Umbilical cord (tissue), 2 donors: Measurements from ENCODE around the gene EBI3. TPM values are rescaled to one million over a fixed set of nuclear protein-coding genes. Genes with fewer than 3 reads are reported as not detected.
"Not testable (repeated sequence)": the region's sequence is repeated elsewhere in the genome, so short reads cannot be mapped to it uniquely, and the experiment has no call there.

Experiments
- DNase-seq: peaks from one replicate; pipeline ENCODE4 v3.0.0-alpha.2; 2015; ENCODE audit warnings: low spot score
- total RNA-seq: library from RNA; depleted of rRNA; stranded (reverse); fragments of >200 nt; gene quantifications from one replicate; pipeline ENCODE4 v1.2.3, GENCODE V29; 2014; ENCODE audit warnings: low replicate concordance; ENCODE audit not compliant: insufficient read depth

Gene EBI3
- total RNA-seq, 1 donor from 2014 or later = not detected

GRCh38 chr19:4234142-4234861 is 5.0 kb downstream of the EBI3 start:
- DNase-seq = no peak

- DNase-seq = no peak
These were observed 5.5 kb downstream of the EBI3 start for GRCh38 chr19:4234862-4235201.

GRCh38 chr19:4237510-4237909 is 8.2 kb downstream of the EBI3 start:
- DNase-seq = not testable (repeated sequence)

DNA sequence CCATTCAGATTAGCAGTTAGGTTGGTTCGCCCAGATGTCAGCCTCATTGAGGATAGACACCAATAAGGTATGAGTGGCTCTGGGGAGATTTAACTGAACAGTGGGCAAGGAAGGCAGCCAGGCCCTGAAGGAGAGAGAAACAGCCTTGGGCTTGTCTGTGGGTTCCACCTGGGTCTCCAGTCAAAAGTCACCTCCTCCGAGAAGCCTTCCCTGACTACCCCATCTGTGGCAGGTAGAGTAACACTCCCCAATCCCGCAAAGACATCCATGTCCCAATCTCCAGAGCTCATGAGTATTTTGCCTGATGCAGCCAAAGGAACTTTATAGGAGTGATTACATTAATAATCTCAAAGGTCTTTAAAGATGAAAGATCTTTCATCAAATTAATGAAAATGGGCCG is 9.5 kb downstream of the EBI3 start:
- no peak for DNase-seq

DNA sequence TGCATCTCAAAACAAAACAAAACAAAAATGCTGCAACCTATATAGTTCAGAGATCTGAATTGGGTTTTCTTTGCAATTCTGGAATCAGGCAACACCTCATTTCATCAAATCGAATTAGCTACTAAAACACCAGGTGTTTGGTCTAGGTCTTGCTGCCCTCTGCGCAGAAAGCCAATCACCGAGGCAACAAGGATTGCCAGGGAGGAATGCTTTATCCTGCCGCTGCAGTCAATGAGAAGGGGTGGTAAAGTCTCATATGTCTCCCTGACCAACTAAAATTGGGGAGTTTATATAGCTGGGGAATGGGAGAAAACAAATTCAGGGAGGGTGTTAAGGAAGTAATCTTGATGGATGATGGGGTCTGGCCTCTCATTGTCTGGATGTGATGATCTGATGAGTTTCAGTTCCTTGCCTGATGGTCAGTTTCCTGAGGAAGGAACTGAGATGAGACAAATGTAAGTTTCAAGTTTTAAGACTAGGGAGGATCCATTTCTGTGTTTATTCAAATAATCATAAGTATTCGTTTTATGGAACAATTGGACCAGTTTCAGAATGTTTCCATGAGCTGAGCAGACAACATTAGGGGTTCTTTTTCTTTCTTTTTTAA is 12.6 kb downstream of the EBI3 start:
- no peak for DNase-seq

- not testable (repeated sequence) for DNase-seq
These were observed 16.6 kb downstream of the EBI3 start for GRCh38 chr19:4245938-4246337.

DNA sequence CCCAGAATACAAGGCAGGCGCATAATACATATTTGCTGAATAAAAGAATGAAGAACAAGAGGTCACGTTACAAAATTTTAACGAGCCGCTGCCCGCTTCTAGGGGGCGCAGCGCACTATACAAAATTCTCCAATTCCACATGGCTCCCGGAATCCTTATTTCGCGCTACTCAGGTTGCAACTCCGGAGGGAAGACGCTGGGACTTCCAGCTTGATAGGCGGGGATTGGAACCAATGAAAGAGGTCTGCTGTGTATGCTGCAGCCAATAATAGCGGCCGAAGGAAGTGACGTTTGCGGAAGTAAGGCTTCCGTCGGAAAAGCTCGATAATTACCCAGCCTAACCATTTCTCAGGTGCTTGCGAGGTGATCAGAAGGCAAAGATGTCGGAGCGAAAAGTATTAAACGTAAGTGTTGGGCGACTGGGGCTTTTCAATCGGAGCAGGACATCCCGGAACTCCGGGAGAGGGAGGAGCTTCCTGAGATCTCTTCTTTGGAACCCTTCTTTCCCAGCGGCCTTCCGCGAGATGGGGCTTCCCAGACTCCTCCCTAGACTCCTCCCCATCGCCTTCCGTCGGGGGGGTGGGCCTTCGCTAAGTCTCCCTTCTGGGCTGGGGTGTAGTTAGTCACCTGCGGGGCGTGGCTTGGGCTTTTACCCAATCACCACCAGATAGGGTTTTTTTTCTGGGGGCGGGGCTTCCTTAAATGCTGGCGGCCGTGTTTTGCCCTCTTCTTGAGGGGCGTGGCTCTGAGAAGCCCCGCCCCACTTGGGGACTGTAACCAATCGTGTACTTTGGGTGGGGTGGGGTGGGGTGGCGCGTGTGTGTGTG is 17.7 kb downstream of the EBI3 start, which contains the start of gene YJU2:
Gene YJU2 (plus strand): TSS at position 314 of the 827 bp plus-strand sequence. CDS start 67 bp downstream, at position 381.
- DNase-seq = peak; percentile 100

DNA sequence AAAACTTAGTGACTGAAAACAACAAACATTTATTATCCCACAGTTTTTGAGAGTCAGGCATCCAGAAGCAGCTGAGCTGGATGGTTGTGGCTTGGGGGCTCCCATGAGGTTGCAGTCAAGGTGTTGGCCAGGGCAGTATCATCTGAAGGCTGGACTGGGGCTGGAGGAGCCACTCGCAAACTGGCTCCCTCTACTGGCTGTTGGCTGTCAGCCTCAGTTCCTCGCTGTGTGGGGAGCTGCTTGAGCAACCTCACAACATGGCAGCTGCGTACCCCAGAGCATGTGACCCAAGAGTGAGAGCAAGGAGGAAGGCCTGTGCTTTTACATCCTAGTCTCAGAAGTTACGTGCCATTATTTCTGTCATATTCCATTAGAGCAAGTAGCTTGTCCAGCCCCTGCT is 27.2 kb downstream of the EBI3 start:
- no peak for DNase-seq

- DNase-seq = no peak
These were observed 27.7 kb downstream of the EBI3 start for GRCh38 chr19:4257025-4257424.

- DNase-seq = no peak
These were observed 28.9 kb downstream of the EBI3 start for GRCh38 chr19:4258181-4258580.

DNA sequence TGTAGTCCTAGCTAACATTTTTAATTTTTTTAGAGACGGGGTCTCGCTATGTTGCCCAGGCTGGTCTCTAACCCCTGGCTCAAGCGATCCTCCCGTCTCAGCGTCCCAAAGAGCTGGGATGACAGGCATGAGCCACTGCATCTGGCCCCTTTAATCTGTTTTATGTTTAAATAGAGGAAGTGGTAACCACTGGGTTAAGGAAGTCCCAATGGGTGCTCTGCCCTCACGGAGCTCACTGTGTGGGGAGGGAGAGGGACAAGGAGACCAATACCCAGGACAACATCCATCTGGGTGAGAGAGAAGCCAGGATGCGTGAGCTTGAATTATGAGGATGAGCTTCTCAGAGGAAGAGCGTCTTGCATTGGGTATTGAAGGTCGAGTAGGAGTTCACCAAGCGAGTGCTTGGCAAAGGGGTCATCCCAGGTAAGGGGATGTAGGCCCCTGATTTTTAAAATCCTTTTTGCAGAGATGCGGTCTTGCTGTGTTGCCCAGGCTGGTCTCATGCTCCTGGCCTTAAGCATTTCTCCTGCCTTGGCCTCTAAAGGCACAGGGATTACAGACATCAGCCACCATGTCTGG is 31.4 kb downstream of the EBI3 start:
- no peak for DNase-seq

DNA sequence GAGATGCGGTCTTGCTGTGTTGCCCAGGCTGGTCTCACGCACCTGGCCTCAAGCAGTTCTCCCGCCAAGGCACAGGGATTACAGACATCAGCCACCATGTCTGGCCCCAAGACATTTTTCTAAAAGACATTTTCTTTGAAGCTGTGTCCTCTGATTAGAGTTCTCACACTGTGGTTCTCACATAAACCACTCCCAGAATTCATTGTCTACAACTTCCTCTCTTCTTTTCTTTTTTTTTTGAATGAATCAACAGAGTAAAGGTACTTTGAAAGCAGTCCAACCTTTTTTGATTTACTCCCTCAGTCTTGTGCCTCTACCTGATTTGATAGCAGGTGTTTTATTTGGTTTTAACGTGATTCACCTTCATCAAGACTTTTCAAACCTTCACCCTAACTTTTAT is 35.5 kb downstream of the EBI3 start:
- no peak for DNase-seq

- DNase-seq = no peak
These were observed 37.1 kb downstream of the EBI3 start for GRCh38 chr19:4266253-4267000.

- DNase-seq = peak; percentile 11
These were observed 38.0 kb downstream of the EBI3 start for GRCh38 chr19:4267101-4267900.

GRCh38 chr19:4267901-4268815 is 38.8 kb downstream of the EBI3 start:
- no peak for DNase-seq

- no peak for DNase-seq
These were observed 39.6 kb downstream of the EBI3 start for GRCh38 chr19:4268816-4269430.

- no peak for DNase-seq
These were observed 43.6 kb downstream of the EBI3 start for GRCh38 chr19:4272894-4273293.

DNA sequence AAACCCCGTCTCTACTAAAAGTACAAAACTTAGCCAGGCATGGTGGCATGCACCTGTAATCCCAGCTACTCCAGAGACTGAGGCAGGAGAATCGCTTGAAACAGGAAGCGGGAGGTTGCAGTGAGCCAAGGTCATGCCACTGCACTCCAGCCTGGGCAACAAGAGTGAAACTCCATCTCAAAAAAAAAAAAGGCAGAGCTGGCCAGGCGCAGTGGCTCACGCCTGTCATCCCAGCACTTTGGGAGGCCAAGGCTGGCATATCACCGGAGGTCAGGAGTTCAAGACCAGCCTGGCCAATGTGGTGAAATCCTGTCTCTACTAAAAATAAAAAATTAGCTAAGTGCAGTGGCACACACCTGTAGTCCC is 45.0 kb downstream of the EBI3 start:
- not testable (repeated sequence) for DNase-seq

GRCh38 chr19:4277191-4277696 is 47.9 kb downstream of the EBI3 start:
- DNase-seq = no peak
